ENCODE measurements around the gene SPTBN5.

SPTBN5 gene

DNA sequence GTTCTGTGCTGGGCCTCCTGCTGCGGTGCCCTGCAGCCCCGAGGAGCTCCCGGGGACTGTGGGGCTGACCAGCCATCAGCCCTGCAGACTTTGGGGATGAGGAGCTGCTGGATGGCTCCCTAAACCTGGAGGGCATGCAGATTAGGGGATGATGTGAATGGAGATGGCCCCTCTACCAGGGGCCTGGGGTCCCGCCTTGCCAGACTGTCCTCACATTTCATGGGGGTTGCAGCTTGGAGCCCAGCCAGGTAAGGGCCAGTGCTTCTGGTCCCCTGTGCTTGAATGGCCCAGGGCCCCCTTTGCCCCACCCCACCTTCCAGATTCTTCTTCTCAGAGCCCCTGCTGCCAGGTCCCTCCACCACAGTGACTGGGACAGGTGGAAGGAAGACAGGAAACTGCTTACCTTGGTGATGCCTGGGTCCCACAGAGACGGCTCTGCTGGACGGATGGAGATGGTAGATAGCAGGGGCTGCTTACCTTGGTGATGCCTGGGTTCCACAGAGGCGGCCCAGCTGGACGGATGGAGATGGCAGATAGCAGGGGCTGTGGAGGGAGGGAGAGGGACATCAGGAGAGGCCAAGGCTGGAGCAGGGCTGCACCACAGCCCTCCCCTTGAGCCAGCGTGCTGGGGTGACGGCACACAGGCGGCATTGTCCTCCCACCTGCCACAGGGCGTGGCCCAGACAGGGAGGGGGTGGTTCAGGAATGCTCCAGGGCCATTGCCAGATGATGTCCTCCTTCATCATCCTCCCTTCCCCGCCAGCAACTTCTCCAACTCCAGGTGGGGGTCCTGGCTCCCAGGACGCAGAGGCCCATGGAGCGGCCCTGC, at the start of gene SPTBN5:
TSS of gene SPTBN5 (minus strand) at position 632 of the 829 bp plus-strand sequence. CDS start at position 76, 556 bp downstream.
- DNase-seq = peak; percentile 8

DNA sequence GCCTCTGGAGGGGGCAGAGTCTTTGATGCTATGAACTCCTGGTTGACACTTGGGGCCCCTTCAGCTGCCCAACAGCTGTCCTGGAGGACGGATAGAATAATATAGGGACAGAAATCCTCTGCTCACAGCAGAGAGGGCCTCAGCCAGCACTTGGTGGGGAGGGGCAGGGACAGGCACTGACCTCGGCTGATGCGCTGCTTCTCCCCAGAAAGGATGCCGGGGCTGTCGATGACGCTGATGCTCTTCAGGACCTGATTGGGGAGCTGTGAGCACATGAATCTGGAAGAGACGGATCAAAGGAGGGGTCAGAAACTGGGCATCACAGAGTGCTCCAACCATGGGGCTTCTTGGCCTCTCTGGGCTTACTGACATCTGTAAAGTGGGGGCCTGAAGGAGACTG, 49.0 kb upstream of the SPTBN5 start:
- no peak for DNase-seq

- no peak for DNase-seq
Observed at GRCh38 chr15:41941644-41942415, 48.0 kb upstream of the SPTBN5 start.

DNA sequence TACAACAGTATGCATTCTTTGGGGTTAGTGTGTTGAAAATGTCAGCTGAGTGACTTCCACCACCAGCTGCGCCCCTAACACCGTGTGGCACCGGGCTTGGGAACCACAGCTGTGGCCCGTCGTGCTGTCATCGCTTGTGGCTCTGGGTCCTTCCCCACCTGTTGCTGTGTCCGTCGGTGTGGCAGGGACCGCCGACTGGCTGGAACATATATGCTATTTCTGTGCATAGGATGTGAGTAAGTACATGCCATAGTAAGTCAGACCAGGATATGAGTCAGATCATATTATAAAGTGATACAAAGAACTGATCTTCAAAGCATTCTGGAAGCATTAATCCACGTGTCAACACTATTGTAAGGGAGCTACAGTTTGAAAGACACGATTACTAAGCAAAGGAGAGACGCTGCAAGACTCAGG, 46.6 kb upstream of the SPTBN5 start:
- no peak for DNase-seq

DNA sequence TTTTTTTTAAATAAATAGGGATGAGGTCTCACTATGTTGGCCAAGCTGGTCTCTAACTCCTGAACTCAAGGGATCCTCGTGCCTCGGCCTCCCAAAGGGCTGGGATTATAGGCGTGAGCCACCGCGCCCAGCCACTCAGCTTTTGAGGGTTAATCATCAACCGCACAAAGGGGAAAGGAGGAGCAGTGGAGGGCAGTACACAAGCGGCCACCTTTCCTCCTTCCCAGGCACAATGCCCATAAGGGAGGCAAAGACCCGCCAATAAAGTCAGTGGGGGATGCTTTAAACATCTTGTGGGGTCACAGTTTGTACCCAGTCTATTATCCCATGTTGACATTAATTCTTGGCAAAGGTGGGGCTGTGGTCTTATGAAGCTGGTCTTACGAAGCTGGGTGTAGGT, 46.1 kb upstream of the SPTBN5 start:
- DNase-seq = no peak

DNA sequence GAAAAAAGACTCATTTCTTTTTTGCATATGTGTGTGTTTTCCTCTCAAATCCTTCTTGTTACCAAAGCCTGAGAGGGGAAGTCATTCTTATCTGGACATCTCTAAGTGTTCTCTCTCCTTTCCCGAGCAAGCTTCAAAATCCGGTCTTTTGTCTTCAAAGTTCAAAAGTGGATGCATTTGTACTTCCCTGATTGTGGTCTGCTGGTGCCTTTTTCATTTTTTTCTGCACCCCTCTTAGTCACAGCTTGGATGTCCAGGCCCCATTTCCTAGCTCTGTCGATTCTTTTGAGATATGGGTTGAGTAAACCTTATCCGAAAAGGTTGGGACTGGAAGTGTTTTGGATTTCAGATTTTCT, 43.7 kb upstream of the SPTBN5 start:
- no peak for DNase-seq

- DNase-seq = no peak
Observed at GRCh38 chr15:41936649-41937567, 43.1 kb upstream of the SPTBN5 start.

GRCh38 chr15:41936155-41936554, 42.3 kb upstream of the SPTBN5 start:
- DNase-seq = no peak

DNA sequence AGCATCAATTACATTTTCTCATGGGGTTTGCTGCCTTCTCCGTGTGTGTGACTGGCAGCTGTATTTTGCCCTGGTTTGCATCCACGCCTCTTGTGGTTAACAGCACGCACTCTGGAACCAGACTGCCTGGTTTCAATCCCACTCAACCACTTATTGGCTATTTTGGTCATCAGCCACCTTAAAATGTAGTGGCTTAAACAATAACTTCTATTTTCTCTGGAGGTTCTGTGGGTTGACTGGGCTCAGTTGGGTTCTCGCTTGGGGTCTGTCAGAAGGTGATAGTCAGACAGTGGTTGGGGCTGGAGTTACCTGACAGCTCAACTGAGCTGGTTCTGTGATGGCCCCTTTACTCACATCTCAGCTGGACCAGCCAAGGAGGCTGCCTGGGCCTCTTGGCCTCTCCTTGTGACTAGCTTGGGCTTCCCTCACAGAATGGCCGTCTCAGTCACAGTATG, 41.7 kb upstream of the SPTBN5 start:
- no peak for DNase-seq

- peak; percentile 5 for DNase-seq
Observed at GRCh38 chr15:41934843-41935242, 41.0 kb upstream of the SPTBN5 start.

DNA sequence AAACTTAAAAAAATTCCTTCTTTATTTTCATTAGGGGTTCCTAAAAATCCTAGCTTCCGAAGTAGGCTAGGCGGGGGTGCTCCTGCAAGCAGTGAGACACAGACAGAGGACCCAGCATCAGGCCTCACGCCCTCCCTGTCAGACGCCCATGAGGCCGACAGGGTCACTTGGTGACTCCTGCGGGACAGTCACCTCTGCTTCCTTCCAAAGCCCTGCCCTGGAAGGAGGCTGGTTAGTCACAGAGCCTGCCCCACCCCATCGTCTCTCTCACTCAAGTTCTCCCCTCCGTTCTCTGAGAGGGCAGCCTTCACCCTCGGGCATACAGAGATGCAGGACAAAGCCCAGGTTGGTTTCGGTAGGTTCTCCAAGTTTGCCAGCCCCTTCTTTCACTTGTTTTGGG, 39.9 kb upstream of the SPTBN5 start:
- DNase-seq = no peak

GRCh38 chr15:41933326-41933725, 39.5 kb upstream of the SPTBN5 start:
- no peak for DNase-seq

DNA sequence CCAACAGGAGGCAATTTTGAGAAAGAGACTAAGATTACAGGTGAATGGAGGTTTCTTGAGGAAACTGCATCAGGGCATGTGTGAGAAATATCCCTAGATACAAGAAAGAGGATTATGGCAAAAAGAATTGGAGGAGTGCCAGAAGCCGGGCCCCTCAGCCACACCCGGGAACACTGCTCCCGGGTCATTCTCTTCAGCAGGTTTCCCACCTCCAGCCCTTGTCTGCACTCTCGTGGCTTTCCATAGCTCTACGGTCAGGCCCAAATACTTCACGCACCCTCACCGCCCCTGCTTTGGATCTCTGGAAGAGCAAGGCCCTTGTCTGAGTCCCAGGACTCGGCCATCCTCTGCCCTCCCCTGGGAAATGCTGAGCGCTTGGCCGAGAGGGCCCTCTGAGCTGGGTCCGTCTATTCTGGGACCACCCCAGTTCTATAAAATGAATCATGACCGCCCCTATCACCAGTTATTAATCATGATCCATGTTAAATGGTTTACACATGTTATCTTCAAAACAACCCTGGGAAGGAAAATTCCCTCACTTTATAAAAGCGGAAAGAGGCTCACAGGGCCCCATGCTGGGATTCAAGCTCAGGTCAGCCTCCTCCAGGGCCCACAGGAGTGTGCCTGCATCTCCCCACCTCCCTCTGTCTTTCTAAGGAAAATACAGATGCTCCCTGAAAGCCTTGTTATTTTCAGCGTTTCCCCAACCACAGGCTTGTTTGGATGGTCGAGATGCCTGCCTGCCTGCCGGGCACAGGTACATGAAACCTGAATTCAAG, 38.8 kb upstream of the SPTBN5 start:
- DNase-seq = no peak

DNA sequence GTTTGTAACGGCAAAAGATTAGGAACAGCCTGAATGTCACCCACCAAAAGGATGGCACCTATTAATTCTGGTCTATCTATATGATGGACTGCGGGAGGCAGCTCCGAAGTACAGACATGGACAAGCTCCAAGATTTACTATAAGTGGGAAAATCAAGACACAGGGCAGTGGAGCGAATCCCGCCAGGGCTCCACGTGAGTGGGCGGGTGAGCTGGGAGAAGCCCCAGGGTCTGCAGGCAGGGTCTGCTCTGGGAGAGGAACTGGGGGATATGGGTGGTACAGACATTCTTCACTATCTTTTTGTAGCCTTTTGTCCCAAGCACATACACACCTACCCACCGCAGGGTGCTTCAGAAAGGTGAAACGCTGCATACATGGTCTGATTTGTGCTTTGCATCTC, 38.2 kb upstream of the SPTBN5 start:
- no peak for DNase-seq

GRCh38 chr15:41930867-41931222, 37.0 kb upstream of the SPTBN5 start:
- DNase-seq = no peak

DNA sequence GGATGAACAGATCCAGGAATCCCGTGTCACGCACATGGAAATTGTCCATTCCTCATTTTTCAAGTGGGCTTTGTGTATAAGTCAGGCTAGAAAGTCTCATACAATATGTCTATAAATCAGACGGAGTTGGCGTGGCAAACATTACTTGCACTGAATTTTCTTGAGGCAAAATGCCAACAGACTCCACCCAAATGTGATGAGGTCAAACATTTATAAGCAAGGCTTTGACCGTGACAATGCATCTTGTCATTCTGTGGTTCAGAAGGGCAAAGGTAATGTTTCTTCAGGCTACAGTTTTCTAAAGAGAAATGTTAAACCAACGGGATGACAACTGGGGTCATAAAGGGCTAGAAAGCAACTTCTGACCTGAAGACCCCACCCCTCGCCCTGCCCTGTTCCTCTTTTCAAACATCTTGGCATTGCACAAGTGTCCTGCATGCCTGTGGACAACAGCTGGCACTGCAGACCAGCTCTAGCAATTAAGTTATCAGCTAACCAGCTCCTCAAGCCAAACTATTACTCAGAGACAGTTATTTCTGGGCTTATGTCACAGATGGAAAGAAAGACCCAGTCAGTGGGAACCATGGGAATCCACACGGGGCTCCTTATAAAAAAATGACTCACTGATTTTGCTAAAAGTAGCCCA, 36.5 kb upstream of the SPTBN5 start:
- DNase-seq = no peak

DNA sequence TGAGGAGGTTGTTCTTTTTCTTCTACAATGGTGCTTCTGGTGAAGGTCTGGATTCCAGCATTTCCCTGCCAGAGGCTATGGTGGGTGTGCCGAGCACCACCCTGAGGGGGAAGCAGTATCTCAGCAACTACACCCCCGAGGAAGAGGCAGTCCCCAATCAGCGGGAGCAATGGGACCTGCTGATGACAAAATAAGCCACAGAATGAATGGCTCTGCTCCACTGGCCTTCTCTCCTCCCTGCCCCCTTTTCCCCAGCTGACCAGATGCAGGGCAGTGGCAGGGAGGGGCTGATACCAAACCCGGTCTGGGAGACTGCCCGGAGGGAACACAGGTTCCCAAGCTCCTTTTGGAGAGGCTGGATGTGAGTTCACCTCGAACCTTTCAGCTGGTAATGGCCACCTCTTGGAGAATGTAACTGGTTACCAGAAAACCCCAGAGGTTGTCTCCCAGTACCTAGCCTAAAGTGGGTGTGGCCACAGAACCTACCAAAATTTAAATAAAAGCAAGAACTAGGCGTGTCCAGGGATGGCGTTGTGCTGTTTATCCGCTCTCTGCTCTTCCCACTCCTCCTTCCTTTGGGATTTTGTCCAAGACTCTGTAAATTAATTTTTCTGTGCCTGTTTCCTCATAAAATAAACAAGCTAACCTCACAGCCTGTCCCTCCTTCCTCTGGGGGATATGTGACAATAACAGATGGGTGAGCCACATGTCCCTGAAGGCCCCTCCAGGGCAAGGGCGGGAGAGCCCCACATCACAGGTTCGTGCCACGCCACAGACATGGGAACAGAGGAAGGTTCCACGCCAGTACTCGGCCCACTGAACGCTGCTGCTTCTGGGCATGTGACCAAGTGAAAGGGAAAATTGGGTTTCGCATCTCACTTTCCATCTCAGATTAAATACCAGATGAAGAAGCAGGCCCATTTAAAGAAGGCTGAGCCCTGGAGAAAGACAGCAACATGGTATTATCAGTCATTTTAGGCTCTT, 35.1 kb upstream of the SPTBN5 start:
- no peak for DNase-seq

- no peak for DNase-seq
Observed at GRCh38 chr15:41928100-41928499, 34.2 kb upstream of the SPTBN5 start.

DNA sequence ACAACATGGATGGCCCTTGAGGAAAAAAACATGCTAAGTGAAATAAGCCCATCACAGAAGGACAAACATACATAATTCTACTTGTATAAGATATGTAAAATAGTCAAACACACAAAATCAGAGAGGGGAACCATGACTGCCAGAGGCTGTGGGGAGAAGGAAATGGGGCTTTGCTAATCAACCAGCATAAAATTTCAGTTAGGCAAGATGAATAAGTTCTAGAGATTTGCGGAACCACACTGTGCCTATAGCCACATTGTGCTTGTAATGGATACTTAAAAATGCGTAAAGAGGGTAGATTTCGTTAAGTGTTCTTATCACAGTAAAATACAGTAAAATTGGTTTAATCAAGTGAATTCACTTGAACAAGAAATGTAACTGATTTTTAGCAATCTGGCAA, 33.7 kb upstream of the SPTBN5 start:
- no peak for DNase-seq

Measured in NCI-H69 (cell line).